ENCODE results near the gene SERAC1.

DNA sequence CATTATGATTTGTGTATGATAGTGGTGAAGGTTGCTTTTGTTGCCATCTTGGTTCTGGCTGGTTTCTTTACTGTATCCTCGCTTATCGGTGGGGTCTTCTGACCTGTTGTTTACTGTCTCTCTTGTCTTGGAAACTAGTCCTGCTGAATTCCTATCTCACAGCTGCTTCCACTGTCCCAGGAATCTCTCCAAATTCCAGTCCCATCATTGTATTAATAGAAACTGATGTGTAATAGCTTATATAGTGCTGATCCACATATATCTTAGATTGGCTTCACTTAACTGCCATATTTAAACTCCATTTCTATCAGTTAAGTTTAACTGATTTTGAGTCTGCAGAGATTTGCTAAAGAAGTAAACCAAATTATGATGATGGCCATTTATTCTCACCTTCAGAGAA, 6.0 kb upstream of the SERAC1 start:
- TF ChIP-seq POLR2A (IDR thresholded peaks at IDR 0.05; ENCODE audit: low read depth) (no peak), EP300 (IDR thresholded peaks at IDR 0.05) (no peak), POLR2AphosphoS5 (IDR thresholded peaks at IDR 0.05) (no peak)
- TF ChIP-seq, protein P1, sequence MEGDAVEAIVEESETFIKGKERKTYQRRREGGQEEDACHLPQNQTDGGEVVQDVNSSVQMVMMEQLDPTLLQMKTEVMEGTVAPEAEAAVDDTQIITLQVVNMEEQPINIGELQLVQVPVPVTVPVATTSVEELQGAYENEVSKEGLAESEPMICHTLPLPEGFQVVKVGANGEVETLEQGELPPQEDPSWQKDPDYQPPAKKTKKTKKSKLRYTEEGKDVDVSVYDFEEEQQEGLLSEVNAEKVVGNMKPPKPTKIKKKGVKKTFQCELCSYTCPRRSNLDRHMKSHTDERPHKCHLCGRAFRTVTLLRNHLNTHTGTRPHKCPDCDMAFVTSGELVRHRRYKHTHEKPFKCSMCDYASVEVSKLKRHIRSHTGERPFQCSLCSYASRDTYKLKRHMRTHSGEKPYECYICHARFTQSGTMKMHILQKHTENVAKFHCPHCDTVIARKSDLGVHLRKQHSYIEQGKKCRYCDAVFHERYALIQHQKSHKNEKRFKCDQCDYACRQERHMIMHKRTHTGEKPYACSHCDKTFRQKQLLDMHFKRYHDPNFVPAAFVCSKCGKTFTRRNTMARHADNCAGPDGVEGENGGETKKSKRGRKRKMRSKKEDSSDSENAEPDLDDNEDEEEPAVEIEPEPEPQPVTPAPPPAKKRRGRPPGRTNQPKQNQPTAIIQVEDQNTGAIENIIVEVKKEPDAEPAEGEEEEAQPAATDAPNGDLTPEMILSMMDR (IDR thresholded peaks at IDR 0.05) = no peak

All from esophagus muscularis mucosa (tissue), 4 donors.